Caco-2 (cell line): ENCODE results near the gene STPG1. TPM values are rescaled to one million over a fixed set of nuclear protein-coding genes. Genes with fewer than 3 reads are reported as not detected.

Experiments used
- BruUV-seq: library from RNA; stranded (reverse); fragments of 400-500 nt; replicated peaks from 2 replicates; lab custom pipeline; 2021; lab: Mats Ljungman, UMichigan
- CTCF ChIA-PET: fragments of 300-600 bp; sonication (Branson Sonifier 250); formaldehyde crosslinking; loops from one replicate; lab custom pipeline; 2022; ENCODE audit warnings: antibody characterized with exemption; lab: Charles Lee
- POLR2A ChIA-PET: fragments of 300-600 bp; sonication (Branson Sonifier 250); formaldehyde crosslinking; loops from one replicate; lab custom pipeline; 2022; ENCODE audit warnings: antibody characterized with exemption; lab: Charles Lee
- DNase-seq, 2 experiments: peaks; one replicate each; pipeline versions ENCODE4 v3.0.0 to v3.0.0-alpha.2; 2020 to 2022
- H3K27me3 ChIP-seq: replicated peaks from 2 replicates; pipeline ENCODE4 v1.6.0; 2011; ENCODE audit warnings: low read length; ENCODE audit not compliant: control insufficient read depth, insufficient read depth
- H3K36me3 ChIP-seq: 2 replicates; pipeline ENCODE4 v1.5.1; 2011; ENCODE audit warnings: low read length; ENCODE audit not compliant: control insufficient read depth, insufficient read depth
- H3K4me1 ChIP-seq: fragments of 250-450 bp; sonication (Bioruptor Pico); 2 replicates; pipeline ENCODE4 v1.5.1; 2020; ENCODE audit warnings: mild to moderate bottlenecking
- H3K4me3 ChIP-seq: 2 replicates; pipeline ENCODE4 v1.5.1; 2011; ENCODE audit warnings: low read depth, mild to moderate bottlenecking, control low read depth, low read length
- H3K9me3 ChIP-seq: fragments of 250-450 bp; sonication (Bioruptor Pico); 2 replicates; pipeline ENCODE4 v1.5.1; 2020; ENCODE audit warnings: mild to moderate bottlenecking, moderate library complexity
- H3K27ac Mint-ChIP-seq: one replicate; pipeline ENCODE4 v1.8.0; 2022; ENCODE audit warnings: mixed read lengths; ENCODE audit not compliant: unreplicated experiment
- H3K27me3 Mint-ChIP-seq: one replicate; pipeline ENCODE4 v1.8.0; 2022; ENCODE audit warnings: mixed read lengths; ENCODE audit not compliant: insufficient read depth, unreplicated experiment
- H3K36me3 Mint-ChIP-seq: one replicate; pipeline ENCODE4 v1.8.0; 2022; ENCODE audit warnings: mild to moderate bottlenecking, mixed read lengths; ENCODE audit not compliant: insufficient read depth, unreplicated experiment
- H3K4me1 Mint-ChIP-seq: one replicate; pipeline ENCODE4 v1.8.0; 2022; ENCODE audit warnings: low read depth, mixed read lengths; ENCODE audit not compliant: unreplicated experiment
- H3K4me3 Mint-ChIP-seq: one replicate; pipeline ENCODE4 v1.8.0; 2022; ENCODE audit warnings: mild to moderate bottlenecking, moderate library complexity, mixed read lengths; ENCODE audit not compliant: unreplicated experiment
- H3K9me3 Mint-ChIP-seq: one replicate; pipeline ENCODE4 v1.8.0; 2022; ENCODE audit warnings: mixed read lengths; ENCODE audit not compliant: unreplicated experiment
- intact Hi-C: fragments of 100-400 bp; cut with micrococcal nuclease; formaldehyde crosslinking; loops from one replicate; pipeline ENCODE4 v1.10.0; 2022; ENCODE audit not compliant: unreplicated experiment
- total RNA-seq: library from RNA; stranded (reverse); gene quantifications from 2 replicates; pipeline ENCODE4 v1.2.3, GENCODE V29; 2022
- TF ChIP-seq, protein P1 (sequence below), 2 experiments: fragments of 200-600 bp in 1 of 2; IDR thresholded peaks; 1 replicate in 1 of 2; 2 replicates in 1 of 2; pipeline versions ENCODE4 v1.5.1 to v1.8.0; 2011 to 2022; ENCODE audit warnings: antibody characterized with exemption in 1 of 2, control low read depth in 1 of 2, inconsistent platforms in 1 of 2, low read depth in 1 of 2, low read length in 1 of 2, mild to moderate bottlenecking in 1 of 2, moderate library complexity in 1 of 2; ENCODE audit not compliant: insufficient read depth in 1 of 2, severe bottlenecking in 1 of 2, unreplicated experiment in 1 of 2

Gene STPG1
- total RNA-seq, 1 experiment from 2014 or later = 8.6 TPM

DNA sequence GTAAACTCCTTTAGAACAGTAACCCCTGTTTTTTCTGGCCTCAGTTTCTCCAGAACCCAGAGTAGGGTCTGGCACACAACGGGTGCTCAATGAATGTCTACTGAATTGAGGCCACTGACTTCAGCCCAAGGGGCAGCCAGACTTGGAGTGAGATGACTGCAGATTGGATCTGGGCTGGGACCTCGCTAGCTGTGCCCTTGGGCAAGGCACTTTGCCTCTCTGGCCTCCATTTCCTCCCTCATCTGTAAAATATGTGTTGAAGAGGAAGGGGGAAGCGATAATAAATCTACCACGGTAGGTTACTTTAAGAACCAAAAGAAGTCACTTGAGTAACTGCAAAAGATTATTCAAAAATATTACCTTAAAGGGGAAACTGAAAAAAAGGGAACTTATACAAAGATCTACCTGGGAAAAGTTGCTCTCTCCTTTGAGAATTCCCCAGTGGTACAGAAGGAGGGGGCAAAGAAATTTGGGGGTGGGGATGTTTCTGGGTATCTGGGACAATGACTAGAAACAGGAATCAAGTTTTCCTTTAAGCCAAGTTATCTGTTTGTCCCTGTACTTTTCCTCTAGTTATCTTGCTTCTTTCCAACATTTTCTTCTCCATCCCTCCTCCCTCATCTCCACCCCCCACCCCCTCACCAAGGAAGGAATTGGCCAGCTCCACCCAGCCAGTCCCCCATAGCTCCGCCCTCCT is 94.8 kb downstream of the STPG1 start:
- intact Hi-C loops = loop anchor here (2.0 kb wide), 1 partner anchor 70 kb away; no protein-coding TSS in a partner anchor
- H3K27me3 Mint-ChIP-seq = no peaks in the 10 kb centered on the region
- H3K36me3 Mint-ChIP-seq = no peaks in the 10 kb centered on the region
- Histone ChIP-seq H3K36me3 (no peaks in the 10 kb centered on the region), H3K27me3 (no peaks in the 10 kb centered on the region), H3K4me1 (no peaks in the 10 kb centered on the region; the same call in 1 of the 2 replicates), H3K9me3 (no peaks in the 10 kb centered on the region), H3K4me3 (no peak overlapping the region)
- TF ChIP-seq, protein P1, sequence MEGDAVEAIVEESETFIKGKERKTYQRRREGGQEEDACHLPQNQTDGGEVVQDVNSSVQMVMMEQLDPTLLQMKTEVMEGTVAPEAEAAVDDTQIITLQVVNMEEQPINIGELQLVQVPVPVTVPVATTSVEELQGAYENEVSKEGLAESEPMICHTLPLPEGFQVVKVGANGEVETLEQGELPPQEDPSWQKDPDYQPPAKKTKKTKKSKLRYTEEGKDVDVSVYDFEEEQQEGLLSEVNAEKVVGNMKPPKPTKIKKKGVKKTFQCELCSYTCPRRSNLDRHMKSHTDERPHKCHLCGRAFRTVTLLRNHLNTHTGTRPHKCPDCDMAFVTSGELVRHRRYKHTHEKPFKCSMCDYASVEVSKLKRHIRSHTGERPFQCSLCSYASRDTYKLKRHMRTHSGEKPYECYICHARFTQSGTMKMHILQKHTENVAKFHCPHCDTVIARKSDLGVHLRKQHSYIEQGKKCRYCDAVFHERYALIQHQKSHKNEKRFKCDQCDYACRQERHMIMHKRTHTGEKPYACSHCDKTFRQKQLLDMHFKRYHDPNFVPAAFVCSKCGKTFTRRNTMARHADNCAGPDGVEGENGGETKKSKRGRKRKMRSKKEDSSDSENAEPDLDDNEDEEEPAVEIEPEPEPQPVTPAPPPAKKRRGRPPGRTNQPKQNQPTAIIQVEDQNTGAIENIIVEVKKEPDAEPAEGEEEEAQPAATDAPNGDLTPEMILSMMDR (IDR thresholded peaks at IDR 0.05; ENCODE audit: insufficient read depth in 1 of 2, low read depth in 1 of 2, low read length in 1 of 2, severe bottlenecking in 1 of 2, unreplicated experiment in 1 of 2) = no peak
- POLR2A ChIA-PET = no interaction called here
- CTCF ChIA-PET = interaction anchor here (0.6 kb wide), 1 partner anchor 491 kb away, joined by 3 read pairs; no protein-coding TSS in a partner anchor
- peak overlapping the region; percentile 78 for H3K4me3 Mint-ChIP-seq
- H3K27ac Mint-ChIP-seq = peak overlapping the region; percentile 3
- H3K4me1 Mint-ChIP-seq = peaks cover 6% of the 10 kb centered on the region
- no TSS peak for BruUV-seq
- no peaks in the 10 kb centered on the region for H3K9me3 Mint-ChIP-seq
- no peak for DNase-seq

DNA sequence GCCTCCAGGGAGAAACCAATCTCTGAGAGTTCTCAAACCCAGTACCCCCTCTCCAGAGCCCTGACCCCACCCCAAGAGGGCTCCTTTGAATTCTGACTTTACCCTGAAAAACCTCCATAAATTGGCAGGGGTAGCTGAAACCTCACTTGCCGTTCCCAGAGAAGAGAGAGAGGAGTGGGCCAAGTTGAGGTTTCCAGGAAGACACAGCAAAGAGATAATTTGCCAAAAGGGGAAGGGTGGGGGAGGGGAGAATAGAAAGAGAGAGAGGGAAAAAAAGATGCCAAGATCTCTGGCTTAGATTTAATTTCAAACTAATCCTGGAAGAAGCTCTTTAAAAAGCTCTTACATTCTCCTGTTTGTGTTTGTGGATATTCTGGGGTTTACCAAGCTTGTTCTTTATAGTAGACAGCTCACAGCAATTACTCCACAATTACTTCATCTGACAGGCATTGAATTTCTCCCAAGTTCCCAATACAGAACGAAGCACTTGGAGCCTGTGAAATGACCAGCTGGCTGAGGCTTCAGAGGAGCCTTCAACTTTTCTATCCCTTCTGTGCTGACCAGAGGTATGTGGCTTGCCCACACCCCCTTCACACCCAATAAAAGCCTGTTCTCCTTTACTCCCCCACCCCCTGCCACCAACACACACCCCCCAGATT is 95.5 kb downstream of the STPG1 start:
- no peak overlapping the region for H3K27ac Mint-ChIP-seq
- TF ChIP-seq, protein P1 (IDR thresholded peaks at IDR 0.05; ENCODE audit: insufficient read depth in 1 of 2, low read depth in 1 of 2, low read length in 1 of 2, severe bottlenecking in 1 of 2, unreplicated experiment in 1 of 2) = no peak

DNA sequence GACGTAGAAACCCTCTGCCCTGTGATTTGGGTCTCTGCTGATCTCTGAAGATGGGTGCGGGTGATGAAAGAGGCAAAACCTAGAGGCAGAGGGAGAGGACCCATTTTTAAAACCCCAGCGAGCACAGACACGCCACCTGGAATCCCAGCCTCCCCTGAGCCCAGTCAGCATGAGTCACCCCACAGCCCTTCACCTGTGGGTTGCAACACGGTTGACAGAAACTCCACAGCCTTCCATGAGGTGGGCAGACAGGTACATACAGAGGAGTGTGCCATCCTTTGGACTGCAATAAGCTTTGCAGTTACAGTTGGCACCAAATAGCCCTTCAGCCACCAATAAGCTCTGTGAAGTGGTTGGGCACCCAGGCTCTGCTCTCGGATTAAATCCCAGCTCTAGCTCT is 96.5 kb downstream of the STPG1 start:
- BruUV-seq = no TSS peak
- intact Hi-C loops = no loop called here
- ChIA-PET CTCF (interaction anchor here (0.6 kb wide), 1 partner anchor 109 kb away, joined by 5 read pairs; no protein-coding TSS in a partner anchor), POLR2A (no interaction called here)
- H3K4me1 ChIP-seq = 0 out of 2 replicates have a peak, but pooled peaks cover 4% of the 10 kb centered on the region
- Mint-ChIP-seq H3K36me3 (no peaks in the 10 kb centered on the region), H3K4me3 (no peak overlapping the region), H3K4me1 (peaks cover 6% of the 10 kb centered on the region), H3K27ac (no peak overlapping the region), H3K9me3 (no peaks in the 10 kb centered on the region), H3K27me3 (no peaks in the 10 kb centered on the region)
- no peak overlapping the region for H3K4me3 ChIP-seq
- H3K27me3 ChIP-seq = no peaks in the 10 kb centered on the region
- no peaks in the 10 kb centered on the region for H3K36me3 ChIP-seq
- DNase-seq = no peak
- TF ChIP-seq, protein P1 (IDR thresholded peaks at IDR 0.05; ENCODE audit: insufficient read depth in 1 of 2, low read depth in 1 of 2, low read length in 1 of 2, severe bottlenecking in 1 of 2, unreplicated experiment in 1 of 2) = no peak
- no peaks in the 10 kb centered on the region for H3K9me3 ChIP-seq

More for the DNA sequence above, 95.5 kb downstream of the STPG1 start:
- peaks cover 6% of the 10 kb centered on the region for H3K4me1 Mint-ChIP-seq
- no peaks in the 10 kb centered on the region for H3K36me3 ChIP-seq
- CTCF ChIA-PET = no interaction called here
- BruUV-seq = no TSS peak
- H3K27me3 Mint-ChIP-seq = no peaks in the 10 kb centered on the region
- no peaks in the 10 kb centered on the region for H3K27me3 ChIP-seq
- H3K4me1 ChIP-seq = no peaks in the 10 kb centered on the region; the same call in 1 of the 2 replicates
- no peaks in the 10 kb centered on the region for H3K9me3 Mint-ChIP-seq
- DNase-seq = no peak
- POLR2A ChIA-PET = no interaction called here
- H3K9me3 ChIP-seq = no peaks in the 10 kb centered on the region
- no peak overlapping the region for H3K4me3 Mint-ChIP-seq
- intact Hi-C loops = loop anchor here (2.0 kb wide), 1 partner anchor 71 kb away; no protein-coding TSS in a partner anchor
- H3K36me3 Mint-ChIP-seq = no peaks in the 10 kb centered on the region
- no peak overlapping the region for H3K4me3 ChIP-seq
